ENCODE measurements around the gene MTRF1L.

MTRF1L gene

GRCh38 chr6:153027480-153027879, 25.0 kb upstream of the MTRF1L start:
- H3K4me3 ChIP-seq (ENCODE audit: low read depth, low read length), result no peak overlapping the region
- no peak for DNase-seq (ENCODE audit: low read depth)
- TF ChIP-seq, protein P1, sequence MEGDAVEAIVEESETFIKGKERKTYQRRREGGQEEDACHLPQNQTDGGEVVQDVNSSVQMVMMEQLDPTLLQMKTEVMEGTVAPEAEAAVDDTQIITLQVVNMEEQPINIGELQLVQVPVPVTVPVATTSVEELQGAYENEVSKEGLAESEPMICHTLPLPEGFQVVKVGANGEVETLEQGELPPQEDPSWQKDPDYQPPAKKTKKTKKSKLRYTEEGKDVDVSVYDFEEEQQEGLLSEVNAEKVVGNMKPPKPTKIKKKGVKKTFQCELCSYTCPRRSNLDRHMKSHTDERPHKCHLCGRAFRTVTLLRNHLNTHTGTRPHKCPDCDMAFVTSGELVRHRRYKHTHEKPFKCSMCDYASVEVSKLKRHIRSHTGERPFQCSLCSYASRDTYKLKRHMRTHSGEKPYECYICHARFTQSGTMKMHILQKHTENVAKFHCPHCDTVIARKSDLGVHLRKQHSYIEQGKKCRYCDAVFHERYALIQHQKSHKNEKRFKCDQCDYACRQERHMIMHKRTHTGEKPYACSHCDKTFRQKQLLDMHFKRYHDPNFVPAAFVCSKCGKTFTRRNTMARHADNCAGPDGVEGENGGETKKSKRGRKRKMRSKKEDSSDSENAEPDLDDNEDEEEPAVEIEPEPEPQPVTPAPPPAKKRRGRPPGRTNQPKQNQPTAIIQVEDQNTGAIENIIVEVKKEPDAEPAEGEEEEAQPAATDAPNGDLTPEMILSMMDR (conservative IDR thresholded peaks at IDR 0.05; ENCODE audit: low read depth, low read length), result no peak

DNA sequence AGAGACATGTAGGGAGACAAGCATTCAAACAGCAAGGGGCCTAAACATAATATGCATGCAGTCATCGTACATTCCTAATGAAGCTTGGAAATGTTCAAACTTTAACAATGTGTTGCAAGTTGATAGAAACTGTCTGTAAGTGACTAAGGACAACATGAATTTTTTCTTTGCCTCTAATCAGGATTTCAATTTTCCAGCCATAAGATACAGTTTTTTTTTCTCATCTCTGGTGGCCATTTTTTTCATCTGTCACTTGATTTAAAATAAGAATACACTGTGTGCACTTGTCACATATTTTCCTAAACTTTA, 22.2 kb upstream of the MTRF1L start:
- TF ChIP-seq, protein P1 (conservative IDR thresholded peaks at IDR 0.05; ENCODE audit: low read depth, low read length), result no peak
- H3K4me3 ChIP-seq (ENCODE audit: low read depth, low read length), result no peak overlapping the region
- DNase-seq (ENCODE audit: low read depth), result no peak

DNA sequence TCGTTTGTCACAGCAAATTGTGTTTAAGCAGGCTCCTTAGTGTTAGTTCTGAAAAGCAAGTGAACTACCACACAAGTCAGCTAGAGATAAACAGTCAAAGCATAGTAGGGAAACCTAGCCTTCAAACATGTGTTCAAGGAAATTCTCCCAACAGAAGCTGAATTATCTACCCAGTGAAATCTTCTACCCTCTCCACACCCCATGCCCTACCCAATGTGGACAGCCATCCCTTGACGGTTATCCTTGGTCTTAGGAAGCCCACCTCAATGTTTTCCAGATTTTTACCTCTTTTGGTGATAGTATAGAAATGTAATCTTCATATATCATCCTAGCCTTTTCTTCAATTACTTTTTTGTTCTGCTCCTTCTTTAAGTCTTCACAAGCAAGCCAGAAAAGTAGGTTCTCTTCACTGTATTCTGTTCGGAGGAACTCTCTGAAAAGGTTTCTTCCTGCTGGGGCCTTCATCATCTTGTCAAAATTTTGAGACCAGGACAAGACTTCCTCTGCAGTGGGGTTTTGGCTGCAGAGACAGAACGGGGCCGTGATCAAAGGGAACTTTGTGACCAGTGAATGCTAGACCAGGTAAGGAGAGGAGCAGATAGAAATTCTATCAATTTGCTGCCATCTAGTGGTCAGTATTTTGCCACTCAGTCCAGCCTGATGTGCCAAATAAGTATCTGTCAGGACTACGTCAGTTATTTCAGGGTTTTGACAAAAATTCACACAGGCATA, 21.6 kb upstream of the MTRF1L start:
- TF ChIP-seq, protein P1 (conservative IDR thresholded peaks at IDR 0.05; ENCODE audit: low read depth, low read length), result peak; percentile 79
- DNase-seq (ENCODE audit: low read depth), result peak; percentile 76
- no peak overlapping the region for H3K4me3 ChIP-seq (ENCODE audit: low read depth, low read length)

- DNase-seq (ENCODE audit: low read depth), result no peak
- TF ChIP-seq, protein P1 (conservative IDR thresholded peaks at IDR 0.05; ENCODE audit: low read depth, low read length), result no peak
- no peak overlapping the region for H3K4me3 ChIP-seq (ENCODE audit: low read depth, low read length)
These were observed 15.8 kb upstream of the MTRF1L start for GRCh38 chr6:153018355-153018754.

DNA sequence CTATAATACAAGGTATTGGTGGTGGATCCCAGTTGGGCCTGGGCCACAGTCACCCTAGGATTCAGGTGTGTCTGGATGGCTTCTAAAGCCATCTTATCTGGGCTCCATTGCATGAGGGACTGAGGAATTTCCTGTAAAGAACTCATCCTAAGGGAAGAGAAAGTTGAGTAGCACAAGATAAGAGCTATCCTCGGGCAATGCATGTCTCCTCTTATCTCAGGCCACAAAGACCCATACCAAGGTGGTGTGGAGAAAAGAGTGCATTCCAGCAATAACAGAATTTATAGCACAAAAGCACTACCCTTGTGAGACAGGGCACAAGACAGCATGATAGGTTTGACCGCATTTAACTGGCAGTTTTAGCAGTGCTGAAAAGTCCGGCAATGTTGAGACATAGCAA, 14.3 kb upstream of the MTRF1L start:
- TF ChIP-seq, protein P1 (conservative IDR thresholded peaks at IDR 0.05; ENCODE audit: low read depth, low read length), result no peak
- no peak for DNase-seq (ENCODE audit: low read depth)
- no peak overlapping the region for H3K4me3 ChIP-seq (ENCODE audit: low read depth, low read length)

GRCh38 chr6:153015094-153015640, 12.7 kb upstream of the MTRF1L start:
- no peak overlapping the region for H3K4me3 ChIP-seq (ENCODE audit: low read depth, low read length)
- DNase-seq (ENCODE audit: low read depth), result no peak
- TF ChIP-seq, protein P1 (conservative IDR thresholded peaks at IDR 0.05; ENCODE audit: low read depth, low read length), result no peak

DNA sequence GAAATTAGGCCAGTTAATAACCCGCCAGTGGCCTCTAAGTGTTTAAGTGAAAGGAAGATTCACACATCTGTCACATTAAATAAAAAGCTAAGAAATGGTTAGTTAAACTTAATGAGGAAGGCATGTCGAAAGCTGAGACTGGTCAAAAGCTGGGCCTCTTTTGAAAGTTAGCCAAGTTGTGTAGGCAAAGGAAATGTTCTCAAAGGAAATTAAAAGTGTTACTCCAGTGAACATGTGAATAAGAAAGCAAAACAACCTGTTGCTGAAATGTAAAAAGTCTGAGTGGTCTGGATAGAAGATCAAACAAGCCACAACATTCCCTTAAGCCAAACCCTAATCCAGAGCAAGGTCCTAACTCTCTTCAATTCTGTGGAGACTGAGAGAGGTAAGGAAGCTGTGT, 10.9 kb upstream of the MTRF1L start:
- DNase-seq (ENCODE audit: low read depth), result peak; percentile 49
- TF ChIP-seq, protein P1 (conservative IDR thresholded peaks at IDR 0.05; ENCODE audit: low read depth, low read length), result no peak
- no peak overlapping the region for H3K4me3 ChIP-seq (ENCODE audit: low read depth, low read length)

All from choroid plexus epithelial cell (primary cell).